ENCODE results near the gene MRPL20. TPM values are rescaled to one million over a fixed set of nuclear protein-coding genes. Genes with fewer than 3 reads are reported as not detected.

Gene MRPL20
- total and polyA plus RNA-seq, 9 of the 15 experiments (the other 6 are each of a cell fraction or from before 2014, with no cell fraction given), result 180 to 671 (median 229) TPM

GRCh38 chr1:1374929-1375662 is 32.0 kb downstream of the MRPL20 start, which contains the start of gene AURKAIP1 (continued):
- TF ChIP-seq C11orf30 (IDR thresholded peaks at IDR 0.05; ENCODE audit: low read depth) (peak; percentile 99), ADNP (tag; IDR thresholded peaks at IDR 0.05) (no peak), ZNF165 (CRISPR knock-in tag; IDR thresholded peaks at IDR 0.05; ENCODE audit: borderline replicate concordance) (peak; percentile 88), SLC30A9 (CRISPR knock-in tag; IDR thresholded peaks at IDR 0.05) (no peak), ARID3A (IDR thresholded peaks at IDR 0.05; ENCODE audit: borderline replicate concordance, low read depth, low read length) (no peak), TSHZ1 (CRISPR knock-in tag; IDR thresholded peaks at IDR 0.05) (no peak), CBX3 (IDR thresholded peaks at IDR 0.05; ENCODE audit: borderline replicate concordance in 1 of 2, low read length in 2 of 2) (peak in 1 of 2 experiments; percentile 94; a peak in 1 of 3 replicates), TAF9B (IDR thresholded peaks at IDR 0.05; ENCODE audit: partially characterized antibody) (peak; percentile 88), RUNX1 (IDR thresholded peaks at IDR 0.05; ENCODE audit: low read depth) (peak; percentile 30; the same call in 1 of the 2 replicates), RFX7 (CRISPR knock-in tag; IDR thresholded peaks at IDR 0.05) (no peak), MAFF (IDR thresholded peaks at IDR 0.05; ENCODE audit: low read length) (peak; percentile 37), CTBP1 (IDR thresholded peaks at IDR 0.05; ENCODE audit: borderline replicate concordance) (peak; percentile 99), E2F6 (IDR thresholded peaks at IDR 0.05; ENCODE audit: borderline replicate concordance in 1 of 2, extremely low read depth in 1 of 2, insufficient read depth in 1 of 2, insufficient read length in 1 of 2, low read depth in 1 of 2, low read length in 1 of 2, poor library complexity in 1 of 2, severe bottlenecking in 1 of 2) (peak; percentile 84 to 90), ZC3H11A (IDR thresholded peaks at IDR 0.05; ENCODE audit: low read depth, low read length) (peak; percentile 56; the same call in 1 of the 2 replicates), ARHGAP35 (IDR thresholded peaks at IDR 0.05; ENCODE audit: partially characterized antibody) (peak; percentile 91), ZNF699 (CRISPR knock-in tag; IDR thresholded peaks at IDR 0.05; ENCODE audit: insufficient replicate concordance) (no peak)
- TF ChIP-seq, protein P1, sequence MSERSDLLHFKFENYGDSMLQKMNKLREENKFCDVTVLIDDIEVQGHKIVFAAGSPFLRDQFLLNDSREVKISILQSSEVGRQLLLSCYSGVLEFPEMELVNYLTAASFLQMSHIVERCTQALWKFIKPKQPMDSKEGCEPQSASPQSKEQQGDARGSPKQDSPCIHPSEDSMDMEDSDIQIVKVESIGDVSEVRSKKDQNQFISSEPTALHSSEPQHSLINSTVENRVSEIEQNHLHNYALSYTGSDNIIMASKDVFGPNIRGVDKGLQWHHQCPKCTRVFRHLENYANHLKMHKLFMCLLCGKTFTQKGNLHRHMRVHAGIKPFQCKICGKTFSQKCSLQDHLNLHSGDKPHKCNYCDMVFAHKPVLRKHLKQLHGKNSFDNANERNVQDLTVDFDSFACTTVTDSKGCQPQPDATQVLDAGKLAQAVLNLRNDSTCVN (CRISPR knock-in tag; IDR thresholded peaks at IDR 0.05), result peak; percentile 82
- TF ChIP-seq, protein P2, sequence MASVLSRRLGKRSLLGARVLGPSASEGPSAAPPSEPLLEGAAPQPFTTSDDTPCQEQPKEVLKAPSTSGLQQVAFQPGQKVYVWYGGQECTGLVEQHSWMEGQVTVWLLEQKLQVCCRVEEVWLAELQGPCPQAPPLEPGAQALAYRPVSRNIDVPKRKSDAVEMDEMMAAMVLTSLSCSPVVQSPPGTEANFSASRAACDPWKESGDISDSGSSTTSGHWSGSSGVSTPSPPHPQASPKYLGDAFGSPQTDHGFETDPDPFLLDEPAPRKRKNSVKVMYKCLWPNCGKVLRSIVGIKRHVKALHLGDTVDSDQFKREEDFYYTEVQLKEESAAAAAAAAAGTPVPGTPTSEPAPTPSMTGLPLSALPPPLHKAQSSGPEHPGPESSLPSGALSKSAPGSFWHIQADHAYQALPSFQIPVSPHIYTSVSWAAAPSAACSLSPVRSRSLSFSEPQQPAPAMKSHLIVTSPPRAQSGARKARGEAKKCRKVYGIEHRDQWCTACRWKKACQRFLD (CRISPR knock-in tag; IDR thresholded peaks at IDR 0.05), result peak; percentile 75; the same call in 1 of the 2 replicates
